ENCODE data around the gene TNNT1. TPM values are rescaled to one million over a fixed set of nuclear protein-coding genes. Genes with fewer than 3 reads are reported as not detected.

The TNNT1 gene
- total RNA-seq, 1 experiment from 2014 or later = 228 TPM

DNA sequence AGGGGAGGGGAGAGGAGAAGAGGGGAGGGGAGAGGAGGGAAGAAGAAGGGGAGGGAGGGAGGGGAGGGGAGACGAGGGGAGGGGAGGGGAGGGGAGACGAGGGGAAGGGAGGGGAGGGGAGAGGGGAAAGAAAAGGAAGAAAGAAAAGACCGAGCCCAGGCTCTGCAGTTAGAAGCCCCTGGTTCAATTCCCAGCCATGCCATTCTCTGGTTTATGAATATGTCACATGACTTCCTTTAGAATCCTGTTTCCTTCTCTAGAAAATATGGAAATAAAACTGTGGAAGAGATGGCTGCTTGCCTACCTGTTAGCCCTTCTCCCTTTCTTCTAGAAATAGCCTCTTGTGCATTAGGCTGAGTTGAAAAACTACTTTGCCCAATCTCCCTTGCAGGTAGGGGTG lies 14.3 kb downstream of the TNNT1 start:
- no peak for DNase-seq
- POLR2A ChIA-PET (ENCODE audit: unreplicated experiment) = interaction anchor here (0.6 kb wide), 1 partner anchor 16 kb away, joined by 3 read pairs; no protein-coding TSS in a partner anchor

DNA sequence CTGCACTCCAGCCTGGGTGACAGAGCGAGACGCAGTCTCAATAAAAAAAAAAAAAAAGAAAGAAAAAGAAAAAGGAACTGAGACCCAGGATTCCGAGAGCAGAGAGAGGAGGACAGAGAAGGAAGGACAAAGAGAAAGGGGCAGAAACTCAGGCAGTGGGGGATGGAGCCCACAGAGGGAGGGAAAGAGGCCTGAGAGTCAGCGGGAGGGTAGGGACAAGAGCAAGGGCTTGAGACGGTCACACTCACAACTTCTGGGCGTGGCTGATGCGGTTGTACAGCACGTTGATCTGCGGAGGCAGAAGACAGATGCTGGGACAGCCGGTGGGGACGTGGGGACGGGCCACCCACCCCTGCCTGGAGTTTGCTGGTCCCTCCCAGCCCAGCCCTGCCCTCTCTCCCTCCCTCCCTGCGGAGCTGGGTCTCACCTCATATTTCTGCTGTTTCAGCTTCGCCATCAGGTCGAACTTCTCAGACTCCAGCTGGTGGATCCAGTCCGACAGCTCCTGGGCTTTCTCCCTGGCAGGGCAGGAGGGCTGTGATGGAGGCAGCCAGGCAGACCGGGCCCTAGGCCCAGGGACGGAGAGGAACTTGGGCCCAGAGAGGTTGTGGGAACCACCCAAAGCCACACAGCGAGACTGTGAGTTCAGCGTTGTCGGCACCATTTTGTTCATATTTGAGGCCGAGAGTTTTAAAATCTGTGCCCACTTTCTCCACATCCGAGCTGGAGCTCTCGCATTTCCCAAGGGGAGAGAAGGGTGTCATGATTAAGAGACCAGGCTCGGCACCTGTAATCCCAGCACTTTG lies 15.2 kb downstream of the TNNT1 start:
- H3K4me1 ChIP-seq (replicated peaks; ENCODE audit: insufficient read depth) = no peaks in the 10 kb centered on the region

More for the DNA sequence above, 14.3 kb downstream of the TNNT1 start:
- H3K27ac ChIP-seq = no peak overlapping the region
- TF ChIP-seq, protein P1, sequence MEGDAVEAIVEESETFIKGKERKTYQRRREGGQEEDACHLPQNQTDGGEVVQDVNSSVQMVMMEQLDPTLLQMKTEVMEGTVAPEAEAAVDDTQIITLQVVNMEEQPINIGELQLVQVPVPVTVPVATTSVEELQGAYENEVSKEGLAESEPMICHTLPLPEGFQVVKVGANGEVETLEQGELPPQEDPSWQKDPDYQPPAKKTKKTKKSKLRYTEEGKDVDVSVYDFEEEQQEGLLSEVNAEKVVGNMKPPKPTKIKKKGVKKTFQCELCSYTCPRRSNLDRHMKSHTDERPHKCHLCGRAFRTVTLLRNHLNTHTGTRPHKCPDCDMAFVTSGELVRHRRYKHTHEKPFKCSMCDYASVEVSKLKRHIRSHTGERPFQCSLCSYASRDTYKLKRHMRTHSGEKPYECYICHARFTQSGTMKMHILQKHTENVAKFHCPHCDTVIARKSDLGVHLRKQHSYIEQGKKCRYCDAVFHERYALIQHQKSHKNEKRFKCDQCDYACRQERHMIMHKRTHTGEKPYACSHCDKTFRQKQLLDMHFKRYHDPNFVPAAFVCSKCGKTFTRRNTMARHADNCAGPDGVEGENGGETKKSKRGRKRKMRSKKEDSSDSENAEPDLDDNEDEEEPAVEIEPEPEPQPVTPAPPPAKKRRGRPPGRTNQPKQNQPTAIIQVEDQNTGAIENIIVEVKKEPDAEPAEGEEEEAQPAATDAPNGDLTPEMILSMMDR (conservative IDR thresholded peaks at IDR 0.05) = no peak
- TF ChIP-seq EZH2 (IDR thresholded peaks at IDR 0.05; ENCODE audit: low read depth) = no peak
- H3K4me3 ChIP-seq = no peak overlapping the region
- no TSS peak for BruUV-seq (replicated peaks)
- peaks cover 22% of the 10 kb centered on the region; the same call in 1 of the 2 replicates for H3F3A ChIP-seq (ENCODE audit: insufficient read depth, low read depth)
- intact Hi-C loops (cut with micrococcal nuclease; ENCODE audit: unreplicated experiment) = no loop called here
- no peak overlapping the region for H3K4me2 ChIP-seq
- CTCF ChIA-PET = interaction anchor here (0.6 kb wide), 1 partner anchor 333 kb away, joined by 5 read pairs; no protein-coding TSS in a partner anchor
- no peaks in the 10 kb centered on the region for H3K4me1 ChIP-seq (replicated peaks; ENCODE audit: insufficient read depth)
- H3K9me2 ChIP-seq (ENCODE audit: insufficient read depth) = no peaks in the 10 kb centered on the region
- no peaks in the 10 kb centered on the region for H4K20me1 ChIP-seq (ENCODE audit: insufficient read depth)
- H2AFZ ChIP-seq = no peak overlapping the region
- no peaks in the 10 kb centered on the region for H3K27me3 ChIP-seq (ENCODE audit: insufficient read depth, low read depth)
- no peaks in the 10 kb centered on the region for H3K9me3 ChIP-seq (ENCODE audit: insufficient read depth, low read depth)
- H3K36me3 ChIP-seq (ENCODE audit: low read depth) = no peaks in the 10 kb centered on the region
- H3K79me2 ChIP-seq (ENCODE audit: low read depth) = no peaks in the 10 kb centered on the region

DNA sequence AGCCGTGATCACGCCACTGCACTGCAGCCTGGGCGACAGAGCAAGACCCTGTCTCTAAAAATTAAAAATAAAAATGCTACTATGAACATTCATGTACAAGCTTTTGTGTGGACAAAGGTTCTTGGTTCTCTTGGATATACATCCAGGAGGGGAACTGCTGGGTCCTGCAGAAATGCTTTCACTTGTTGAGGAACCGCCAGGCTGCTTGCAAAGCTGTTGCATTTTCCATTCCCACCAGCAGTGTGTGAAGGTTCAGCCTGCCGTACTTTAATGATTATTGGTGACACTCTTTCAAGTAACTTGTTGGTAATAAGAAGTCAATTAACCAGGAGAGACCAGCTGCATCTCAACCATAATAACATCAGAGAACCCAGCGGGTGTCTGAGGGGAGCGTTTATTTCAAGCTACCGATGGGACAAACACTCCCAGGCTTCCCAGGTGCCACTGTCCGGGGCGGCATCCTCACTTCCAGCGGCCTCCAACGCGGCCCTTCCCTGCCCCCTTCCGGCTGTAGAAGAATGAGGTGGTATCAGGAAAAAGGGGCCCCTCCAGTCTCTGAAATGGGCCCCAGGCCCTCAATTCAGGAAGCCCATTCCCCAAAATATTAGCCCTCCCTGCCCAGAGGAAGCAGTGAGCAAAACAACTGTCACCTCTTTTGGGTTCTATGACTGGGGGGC lies 16.4 kb downstream of the TNNT1 start:
- H3K9me3 ChIP-seq (ENCODE audit: insufficient read depth, low read depth) = no peaks in the 10 kb centered on the region
- H3K79me2 ChIP-seq (ENCODE audit: low read depth) = no peaks in the 10 kb centered on the region
- H3F3A ChIP-seq (ENCODE audit: insufficient read depth, low read depth) = peaks cover 22% of the 10 kb centered on the region; the same call in 1 of the 2 replicates
- CTCF ChIA-PET = interaction anchor here (0.6 to 1.1 kb wide), 2 partner anchors 28 to 470 kb away, joined by 4 to 7 read pairs; no protein-coding TSS in a partner anchor
- no peak for TF ChIP-seq EZH2 (IDR thresholded peaks at IDR 0.05; ENCODE audit: low read depth)
- TF ChIP-seq, protein P1 (conservative IDR thresholded peaks at IDR 0.05) = no peak
- H2AFZ ChIP-seq = no peak overlapping the region
- intact Hi-C loops (cut with micrococcal nuclease; ENCODE audit: unreplicated experiment) = no loop called here
- H4K20me1 ChIP-seq (ENCODE audit: insufficient read depth) = no peaks in the 10 kb centered on the region
- no peak for DNase-seq
- H3K9me2 ChIP-seq (ENCODE audit: insufficient read depth) = no peaks in the 10 kb centered on the region
- no peak overlapping the region for H3K27ac ChIP-seq
- no peaks in the 10 kb centered on the region for H3K4me1 ChIP-seq (replicated peaks; ENCODE audit: insufficient read depth)
- no TSS peak for BruUV-seq (replicated peaks)
- no peak overlapping the region for H3K4me2 ChIP-seq
- H3K27me3 ChIP-seq (ENCODE audit: insufficient read depth, low read depth) = no peaks in the 10 kb centered on the region
- H3K4me3 ChIP-seq = no peak overlapping the region
- POLR2A ChIA-PET (ENCODE audit: unreplicated experiment) = no interaction called here
- H3K36me3 ChIP-seq (ENCODE audit: low read depth) = no peaks in the 10 kb centered on the region

More for the DNA sequence above, 15.2 kb downstream of the TNNT1 start:
- Histone ChIP-seq H3K79me2 (ENCODE audit: low read depth) (no peaks in the 10 kb centered on the region), H3K9me3 (ENCODE audit: insufficient read depth, low read depth) (no peaks in the 10 kb centered on the region), H3F3A (ENCODE audit: insufficient read depth, low read depth) (peaks cover 22% of the 10 kb centered on the region; the same call in 1 of the 2 replicates), H4K20me1 (ENCODE audit: insufficient read depth) (no peaks in the 10 kb centered on the region), H3K27me3 (ENCODE audit: insufficient read depth, low read depth) (no peaks in the 10 kb centered on the region), H3K9me2 (ENCODE audit: insufficient read depth) (no peaks in the 10 kb centered on the region), H2AFZ (no peak overlapping the region), H3K27ac (no peak overlapping the region), H3K4me3 (no peak overlapping the region), H3K4me2 (no peak overlapping the region), H3K36me3 (ENCODE audit: low read depth) (no peaks in the 10 kb centered on the region)
- intact Hi-C loops (cut with micrococcal nuclease; ENCODE audit: unreplicated experiment) = no loop called here
- TF ChIP-seq, protein P1 (conservative IDR thresholded peaks at IDR 0.05) = no peak
- TF ChIP-seq EZH2 (IDR thresholded peaks at IDR 0.05; ENCODE audit: low read depth) = no peak
- ChIA-PET POLR2A (ENCODE audit: unreplicated experiment) (no interaction called here), CTCF (interaction anchor here (1.1 kb wide), 1 partner anchor 27 kb away, joined by 4 read pairs; no protein-coding TSS in a partner anchor)
- DNase-seq = no peak
- BruUV-seq (replicated peaks) = no TSS peak
